GM12878 (cell line): ENCODE data around the gene ATP6V1F. TPM values are rescaled to one million over a fixed set of nuclear protein-coding genes. Genes with fewer than 3 reads are reported as not detected.

Experiments used
- ATAC-seq: fragments of 200-7000 bp; cut with Tn5 transposase; 3 replicates; pipeline ENCODE4 v1.9.1; 2020; ENCODE audit warnings: mild to moderate bottlenecking, moderate library complexity
- BruUV-seq: library from RNA; stranded (reverse); fragments of 400-500 nt; replicated peaks from 2 replicates; lab custom pipeline; 2021; lab: Mats Ljungman, UMichigan
- CTCF ChIA-PET: fragments of 300-600 bp; sonication (Branson Sonifier 250); formaldehyde crosslinking; extraction: SDS; loops from one replicate; lab custom pipeline; 2021; ENCODE audit warnings: inconsistent platforms; lab: Yijun Ruan, JAX
- POLR2A ChIA-PET: fragments of 350-600 bp; formaldehyde crosslinking; extraction: SDS; loops from one replicate; lab custom pipeline; 2021; ENCODE audit warnings: inconsistent platforms; lab: Charles Lee
- RAD21 ChIA-PET: fragments of 300-600 bp; sonication (Branson Sonifier 250); formaldehyde crosslinking; loops from one replicate; lab custom pipeline; 2023; ENCODE audit warnings: antibody characterized with exemption; ENCODE audit not compliant: unreplicated experiment; lab: Charles Lee
- SMC1A ChIA-PET: fragments of 300-600 bp; sonication (Branson Sonifier 250); formaldehyde crosslinking; loops from one replicate; lab custom pipeline; 2023; ENCODE audit not compliant: unreplicated experiment, uncharacterized antibody; lab: Charles Lee
- DNase-seq: peaks from one replicate; pipeline ENCODE4 v3.0.0-alpha.2; 2011; ENCODE audit warnings: low read depth, low spot score
- FAIRE-seq: peaks from 3 replicates; lab custom pipeline; 2011; peaks lifted over from hg19 to GRCh38; lab: Jason Lieb, UNC
- H2AFZ ChIP-seq: 2 replicates; pipeline ENCODE4 v1.6.0; 2011; ENCODE audit warnings: low read depth, low read length, control low read depth; ENCODE audit not compliant: control insufficient read depth
- H3K27ac ChIP-seq: 2 replicates; pipeline ENCODE4 v1.5.1; 2011; ENCODE audit warnings: control low read depth; ENCODE audit not compliant: control insufficient read depth, insufficient read depth
- H3K27me3 ChIP-seq, 2 experiments: replicated peaks in 1 of 2; 2 replicates each; pipeline versions ENCODE4 v1.6.0 to v1.6.1; 2011; ENCODE audit warnings: low read length in 1 of 2; ENCODE audit not compliant: control insufficient read depth in 2 of 2, insufficient read depth in 2 of 2
- H3K36me3 ChIP-seq, 2 experiments: 2 replicates each; pipeline ENCODE4 v1.5.1; 2011; ENCODE audit warnings: low read length in 1 of 2; ENCODE audit not compliant: control insufficient read depth in 2 of 2, insufficient read depth in 2 of 2
- H3K4me1 ChIP-seq: 2 replicates; pipeline ENCODE4 v1.6.1; 2011; ENCODE audit warnings: mild to moderate bottlenecking, low read length, moderate library complexity, mixed read lengths; ENCODE audit not compliant: control insufficient read depth, insufficient read depth
- H3K4me2 ChIP-seq: 2 replicates; pipeline ENCODE4 v1.6.0; 2011; ENCODE audit warnings: control low read depth; ENCODE audit not compliant: control insufficient read depth, insufficient read depth
- H3K4me3 ChIP-seq: fragments of 200-600 bp; sonication (generic); 2 replicates; pipeline ENCODE4 v1.5.1; 2016
- H3K79me2 ChIP-seq: 2 replicates; pipeline ENCODE4 v1.6.0; 2011; ENCODE audit warnings: low read length; ENCODE audit not compliant: control insufficient read depth, insufficient read depth
- H3K9ac ChIP-seq: 2 replicates; pipeline ENCODE4 v1.8.0; 2011; ENCODE audit warnings: low read length, control low read depth, mixed read lengths; ENCODE audit not compliant: control insufficient read depth, insufficient read depth
- H3K9me3 ChIP-seq: replicated peaks from 3 replicates; pipeline ENCODE4 v1.5.1; 2011; ENCODE audit warnings: mild to moderate bottlenecking, low read length; ENCODE audit not compliant: control insufficient read depth, insufficient read depth
- H4K20me1 ChIP-seq: 2 replicates; pipeline ENCODE4 v1.6.0; 2011; ENCODE audit not compliant: control insufficient read depth, insufficient read depth
- ATF2 ChIP-seq: IDR thresholded peaks from 2 replicates; pipeline ENCODE4 v1.6.1; 2012; ENCODE audit warnings: low read length, inconsistent platforms
- BRCA1 ChIP-seq: IDR thresholded peaks from 2 replicates; pipeline ENCODE4 v1.6.1; 2011; ENCODE audit warnings: low read depth, low read length, improper control_type of control experiment
- E2F8 ChIP-seq: fragments of 450-650 bp; IDR thresholded peaks from 2 replicates; pipeline ENCODE4 v1.6.1; 2018; ENCODE audit warnings: mild to moderate bottlenecking, low read depth, moderate library complexity; ENCODE audit not compliant: partially characterized antibody
- EGR1 ChIP-seq, 2 experiments: IDR thresholded peaks; 1 replicate in 1 of 2; 2 replicates in 1 of 2; pipeline ENCODE4 v1.6.1; 2011 to 2012; ENCODE audit warnings: low read depth in 2 of 2, low read length in 2 of 2, borderline replicate concordance in 1 of 2, mild to moderate bottlenecking in 1 of 2, moderate library complexity in 1 of 2
- MYB ChIP-seq: fragments of 150-350 bp; IDR thresholded peaks from 2 replicates; pipeline ENCODE4 v1.6.1; 2014; ENCODE audit warnings: mild to moderate bottlenecking, low read depth, low read length, borderline replicate concordance
- NFXL1 ChIP-seq: fragments of 450-650 bp; IDR thresholded peaks from 2 replicates; pipeline ENCODE4 v1.6.1; 2017; ENCODE audit warnings: antibody characterized with exemption, mild to moderate bottlenecking, borderline replicate concordance
- PAX8 ChIP-seq: fragments of 450-650 bp; IDR thresholded peaks from 2 replicates; pipeline ENCODE4 v1.6.1; 2017; ENCODE audit warnings: mild to moderate bottlenecking, moderate library complexity
- ZNF622 ChIP-seq: fragments of 450-650 bp; IDR thresholded peaks from 2 replicates; pipeline ENCODE4 v1.6.1; 2017; ENCODE audit warnings: mild to moderate bottlenecking, inconsistent platforms
- WGBS: methylation state at CpG from one replicate; pipeline ENCODE4 v1.1.6; 2016; ENCODE audit warnings: low lambda C conversion rate; ENCODE audit not compliant: insufficient replicate concordance, insufficient coverage; ENCODE audit errors: missing lambda C conversion rate; 5-methylcytosine and 5-hydroxymethylcytosine counted together
- in situ Hi-C: fragments of 300-500 bp; cut with MboI; formaldehyde crosslinking; loops from 9 replicates; pipeline ENCODE4 v1.14.3; 2018; ENCODE audit warnings: mixed read lengths
- intact Hi-C: fragments of 100-400 bp; cut with micrococcal nuclease; formaldehyde crosslinking; loops from one replicate; pipeline ENCODE4 v1.14.2; 2022; ENCODE audit not compliant: unreplicated experiment
- polyA plus RNA-seq, 11 experiments: library from polyadenylated mRNA; depleted of rRNA in 4 of 11; unstranded in 6 of 11; stranded (reverse) in 5 of 11; fragments of >200 nt; fragmentation: Nextera tagmentation in 4 of 11; fragmentation: Illumina TruSeq in 1 of 11; extraction: Ambion mirVana in 4 of 11; extraction: Trizol in 1 of 11; gene quantifications; 1 replicate in 1 of 11; 2 replicates in 10 of 11; pipeline versions ENCODE4 v1.2.1 to v1.2.3, GENCODE V29; 2011 to 2016; ENCODE audit warnings: inconsistent platforms in 2 of 11, missing spikeins in 2 of 11, low read depth in 1 of 11
- total RNA-seq, 4 experiments: library from RNA; depleted of rRNA in 3 of 4; stranded (reverse); fragments of >200 nt in 3 of 4; fragmentation: Illumina TruSeq in 1 of 4; extraction: Trizol in 1 of 4; gene quantifications; 2 replicates each; pipeline versions ENCODE4 v1.2.1 to v1.2.3, GENCODE V29; 2013 to 2021

ATP6V1F gene
- total and polyA plus RNA-seq, 10 of the 15 experiments (the other 5 are each of a cell fraction or from before 2014, with no cell fraction given), result 111 to 343 (median 203) TPM

GRCh38 chr7:128879939-128880746, 17.5 kb downstream of the ATP6V1F start (continued):
- TF ChIP-seq NFXL1 (no peak), PAX8 (no peak)

- CTCF ChIA-PET, result interaction anchor here (0.9 to 1.8 kb wide), 8 partner anchors 9 to 454 kb away, joined by 3 to 6 read pairs (median 3); partner anchors contain the start of gene ATP6V1F
- Histone ChIP-seq H3K27ac (no peak overlapping the region), H3K4me3 (no peak overlapping the region), H3K9me3 (no peaks in the 10 kb centered on the region)
- no peak for FAIRE-seq
- 91% methylated on average over 11 of the region's 11 CpGs for WGBS
- TF ChIP-seq ZNF622 (no peak), EGR1 (IDR thresholded peaks at IDR 0.05; ENCODE audit: borderline replicate concordance in 1 of 2, low read depth in 2 of 2, low read length in 2 of 2) (no peak), MYB (no peak), BRCA1 (no peak), ATF2 (no peak), E2F8 (no peak)
- TF ChIP-seq, all 136 proteins: peak for 0
- intact Hi-C loops, result loop anchor here (5.0 to 10.0 kb wide), 3 partner anchors 89 to 454 kb away; partner anchors contain the start of genes CCDC136 and HILPDA
- H3K4me2 ChIP-seq, result no peak overlapping the region
- peaks cover 12% of the 10 kb centered on the region for H3K4me1 ChIP-seq
- BruUV-seq, result no TSS peak
- no peaks in the 10 kb centered on the region for H4K20me1 ChIP-seq
- H2AFZ ChIP-seq, result no peak overlapping the region
- in situ Hi-C loops, result loop anchor here (5.0 kb wide), 1 partner anchor 269 kb away; no protein-coding TSS in a partner anchor
- ChIA-PET SMC1A (interaction anchor here (1.0 to 1.7 kb wide), 2 partner anchors 17 to 61 kb away, joined by 3 read pairs; no protein-coding TSS in a partner anchor), RAD21 (interaction anchor here (0.6 to 1.3 kb wide), 5 partner anchors 18 to 406 kb away, joined by 3 read pairs; partner anchors contain the start of gene AHCYL2), POLR2A (no interaction called here)
- DNase-seq, result no peak
- no peak for ATAC-seq
- no peaks in the 10 kb centered on the region for H3K36me3 ChIP-seq
- H3K79me2 ChIP-seq, result no peaks in the 10 kb centered on the region
- no peaks in the 10 kb centered on the region for H3K27me3 ChIP-seq
- no peak overlapping the region for H3K9ac ChIP-seq
Measured at GRCh38 chr7:128880791-128881457, 18.3 kb downstream of the ATP6V1F start.
